Activated CD8-positive, alpha-beta memory T cell treated with anti-CD3 and anti-CD28 coated beads, Interleukin-2, amount 50 U/mL, for 48 hours (primary cell): Measurements from ENCODE around the gene AP1B1.

Experiments
- DNase-seq: peaks from one replicate; pipeline ENCODE4 v3.0.0-alpha.2; 2020

The AP1B1 gene

GRCh38 chr22:29311464-29312217 is 76.7 kb downstream of the AP1B1 start:
- peak; percentile 51 for DNase-seq

GRCh38 chr22:29310863-29311339 is 77.5 kb downstream of the AP1B1 start:
- peak; percentile 80 for DNase-seq

GRCh38 chr22:29310065-29310862 is 78.1 kb downstream of the AP1B1 start:
- DNase-seq = peak; percentile 50

GRCh38 chr22:29309332-29310064 is 78.9 kb downstream of the AP1B1 start:
- DNase-seq = peak; percentile 54

- peak; percentile 64 for DNase-seq
Measured at GRCh38 chr22:29308791-29309262, 79.5 kb downstream of the AP1B1 start.

GRCh38 chr22:29308148-29308790 is 80.1 kb downstream of the AP1B1 start:
- DNase-seq = no peak

GRCh38 chr22:29307596-29308147 is 80.7 kb downstream of the AP1B1 start:
- DNase-seq = no peak

GRCh38 chr22:29306835-29307595 is 81.4 kb downstream of the AP1B1 start:
- DNase-seq = peak; percentile 67

GRCh38 chr22:29306175-29306834 is 82.1 kb downstream of the AP1B1 start, which contains the start of gene GAS2L1:
GAS2L1 (plus strand) TSS chr22:29306650; CDS start chr22:29308106, 1,456 bp downstream.
- peak; percentile 82 for DNase-seq

GRCh38 chr22:29305836-29306174 is 82.6 kb downstream of the AP1B1 start:
- no peak for DNase-seq

GRCh38 chr22:29302681-29303465 is 85.5 kb downstream of the AP1B1 start:
- DNase-seq = peak; percentile 50

GRCh38 chr22:29302402-29302680 is 86.0 kb downstream of the AP1B1 start:
- DNase-seq = no peak

GRCh38 chr22:29301716-29302401 is 86.5 kb downstream of the AP1B1 start:
- DNase-seq = peak; percentile 57

- DNase-seq = peak; percentile 62
Measured at GRCh38 chr22:29300807-29301601, 87.4 kb downstream of the AP1B1 start.

- no peak for DNase-seq
Measured at GRCh38 chr22:29300467-29300806, 87.9 kb downstream of the AP1B1 start.

GRCh38 chr22:29299136-29299900 is 89.1 kb downstream of the AP1B1 start:
- DNase-seq = peak; percentile 38

GRCh38 chr22:29298641-29299040 is 89.7 kb downstream of the AP1B1 start:
- no peak for DNase-seq

GRCh38 chr22:29292379-29292778 is 96.0 kb downstream of the AP1B1 start:
- DNase-seq = no peak
